ENCODE data around the gene SLC24A4. TPM values are rescaled to one million over a fixed set of nuclear protein-coding genes. Genes with fewer than 3 reads are reported as not detected.
A peak's percentile ranks its signal among the peaks of the same experiment; 100 is the strongest.

SLC24A4 gene
- total RNA-seq, 1 experiment from 2014 or later: not detected

- POLR2A ChIA-PET: no interaction called here
- TF ChIP-seq CTCF (IDR thresholded peaks at IDR 0.05; ENCODE audit: unreplicated experiment): no peak
- Mint-ChIP-seq H3K27ac (ENCODE audit: low read depth, unreplicated experiment) (no peak overlapping the region), H3K9me3 (ENCODE audit: unreplicated experiment) (no peaks in the 10 kb centered on the region), H3K36me3 (ENCODE audit: insufficient read depth, unreplicated experiment) (no peaks in the 10 kb centered on the region), H3K4me1 (ENCODE audit: insufficient read depth, unreplicated experiment) (peaks cover 26% of the 10 kb centered on the region), H3K4me3 (ENCODE audit: unreplicated experiment) (no peak overlapping the region), H3K27me3 (ENCODE audit: insufficient read depth, unreplicated experiment) (no peaks in the 10 kb centered on the region)
- no peak for DNase-seq (ENCODE audit: unreplicated experiment)
- intact Hi-C loops (cut with micrococcal nuclease): no loop called here
- BruUV-seq (replicated peaks): no TSS peak
- CTCF ChIA-PET: interaction anchor here (0.7 kb wide), 1 partner anchor 228 kb away, joined by 3 read pairs; no protein-coding TSS in a partner anchor
These were observed 179.7 kb downstream of the SLC24A4 start for GRCh38 chr14:92502541-92503286.

GRCh38 chr14:92503756-92504491 is 181.0 kb downstream of the SLC24A4 start:
- POLR2A ChIA-PET: no interaction called here

GRCh38 chr14:92505826-92506225 is 182.9 kb downstream of the SLC24A4 start:
- ChIA-PET CTCF (interaction anchor here (0.6 to 0.9 kb wide), 3 partner anchors 46 to 181 kb away, joined by 3 to 4 read pairs (median 4); no protein-coding TSS in a partner anchor), POLR2A (no interaction called here)
- Mint-ChIP-seq H3K36me3 (ENCODE audit: insufficient read depth, unreplicated experiment) (no peaks in the 10 kb centered on the region), H3K4me1 (ENCODE audit: insufficient read depth, unreplicated experiment) (peaks cover 26% of the 10 kb centered on the region), H3K27me3 (ENCODE audit: insufficient read depth, unreplicated experiment) (no peaks in the 10 kb centered on the region), H3K27ac (ENCODE audit: low read depth, unreplicated experiment) (no peak overlapping the region), H3K9me3 (ENCODE audit: unreplicated experiment) (no peaks in the 10 kb centered on the region), H3K4me3 (ENCODE audit: unreplicated experiment) (no peak overlapping the region)
- TF ChIP-seq CTCF (IDR thresholded peaks at IDR 0.05; ENCODE audit: unreplicated experiment): no peak
- intact Hi-C loops (cut with micrococcal nuclease): no loop called here
- no TSS peak for BruUV-seq (replicated peaks)
- DNase-seq (ENCODE audit: unreplicated experiment): no peak

More at GRCh38 chr14:92503756-92504491, 181.0 kb downstream of the SLC24A4 start:
- peak; percentile 70 for DNase-seq (ENCODE audit: unreplicated experiment)
- Mint-ChIP-seq H3K4me3 (ENCODE audit: unreplicated experiment) (no peak overlapping the region), H3K27ac (ENCODE audit: low read depth, unreplicated experiment) (peak overlapping the region; percentile 29), H3K9me3 (ENCODE audit: unreplicated experiment) (no peaks in the 10 kb centered on the region), H3K27me3 (ENCODE audit: insufficient read depth, unreplicated experiment) (no peaks in the 10 kb centered on the region), H3K4me1 (ENCODE audit: insufficient read depth, unreplicated experiment) (peaks cover 26% of the 10 kb centered on the region), H3K36me3 (ENCODE audit: insufficient read depth, unreplicated experiment) (no peaks in the 10 kb centered on the region)
- CTCF ChIA-PET: no interaction called here
- intact Hi-C loops (cut with micrococcal nuclease): no loop called here
- BruUV-seq (replicated peaks): no TSS peak
- no peak for TF ChIP-seq CTCF (IDR thresholded peaks at IDR 0.05; ENCODE audit: unreplicated experiment)

GRCh38 chr14:92506231-92506630 is 183.3 kb downstream of the SLC24A4 start:
- BruUV-seq (replicated peaks): no TSS peak
- Mint-ChIP-seq H3K9me3 (ENCODE audit: unreplicated experiment) (no peaks in the 10 kb centered on the region), H3K36me3 (ENCODE audit: insufficient read depth, unreplicated experiment) (no peaks in the 10 kb centered on the region), H3K27ac (ENCODE audit: low read depth, unreplicated experiment) (no peak overlapping the region), H3K27me3 (ENCODE audit: insufficient read depth, unreplicated experiment) (no peaks in the 10 kb centered on the region), H3K4me1 (ENCODE audit: insufficient read depth, unreplicated experiment) (peaks cover 28% of the 10 kb centered on the region), H3K4me3 (ENCODE audit: unreplicated experiment) (no peak overlapping the region)
- POLR2A ChIA-PET: no interaction called here
- CTCF ChIA-PET: interaction anchor here (0.6 to 0.9 kb wide), 3 partner anchors 46 to 181 kb away, joined by 3 to 4 read pairs (median 4); no protein-coding TSS in a partner anchor
- DNase-seq (ENCODE audit: unreplicated experiment): no peak
- TF ChIP-seq CTCF (IDR thresholded peaks at IDR 0.05; ENCODE audit: unreplicated experiment): no peak
- intact Hi-C loops (cut with micrococcal nuclease): no loop called here

Measured in MCF 10A (cell line).